MM.1S (cell line): ENCODE results near the gene CPXM2.

Experiments
- DNase-seq: peaks from one replicate; pipeline ENCODE4 v3.0.0-alpha.2; 2015
- H2AFZ ChIP-seq: fragments of 300-600 bp; sonication (generic); 2 replicates; pipeline ENCODE4 v1.6.0; 2016; ENCODE audit warnings: antibody characterized with exemption, low read length
- H3F3A ChIP-seq: fragments of 300-600 bp; sonication (generic); 2 replicates; pipeline ENCODE4 v1.6.1; 2016; ENCODE audit warnings: mild to moderate bottlenecking, antibody characterized with exemption, low read length, moderate library complexity, mixed read lengths; ENCODE audit not compliant: insufficient read depth
- H3K27ac ChIP-seq: fragments of 300-600 bp; sonication (generic); 2 replicates; pipeline ENCODE4 v1.5.1; 2016; ENCODE audit warnings: mild to moderate bottlenecking, low read length
- H3K27me3 ChIP-seq: fragments of 300-600 bp; sonication (generic); replicated peaks from 2 replicates; pipeline ENCODE4 v1.6.0; 2016; ENCODE audit warnings: low read length; ENCODE audit not compliant: insufficient read depth
- H3K36me3 ChIP-seq: fragments of 300-600 bp; sonication (generic); replicated peaks from 2 replicates; pipeline ENCODE4 v1.6.1; 2016; ENCODE audit warnings: mild to moderate bottlenecking, low read length, mixed read lengths; ENCODE audit not compliant: insufficient read depth
- H3K4me1 ChIP-seq: fragments of 300-600 bp; sonication (generic); 2 replicates; pipeline ENCODE4 v1.6.1; 2016; ENCODE audit warnings: low read length, mixed read lengths
- H3K4me2 ChIP-seq: fragments of 300-600 bp; sonication (generic); 2 replicates; pipeline ENCODE4 v1.6.0; 2016; ENCODE audit warnings: low read depth, low read length
- H3K4me3 ChIP-seq: fragments of 300-600 bp; sonication (generic); 2 replicates; pipeline ENCODE4 v1.5.1; 2016; ENCODE audit warnings: low read length, mixed read lengths
- H3K79me2 ChIP-seq: fragments of 300-600 bp; sonication (generic); 2 replicates; pipeline ENCODE4 v1.6.1; 2016; ENCODE audit warnings: mixed run types, low read length, mixed read lengths
- H3K9ac ChIP-seq: fragments of 300-600 bp; sonication (generic); 2 replicates; pipeline ENCODE4 v1.6.1; 2016; ENCODE audit warnings: low read length, mixed read lengths
- H3K9me2 ChIP-seq: fragments of 300-600 bp; sonication (generic); replicated peaks from 2 replicates; pipeline ENCODE4 v1.6.1; 2016; ENCODE audit warnings: mild to moderate bottlenecking, low read length, mixed read lengths; ENCODE audit not compliant: insufficient read depth
- H3K9me3 ChIP-seq: fragments of 300-600 bp; sonication (generic); replicated peaks from 2 replicates; pipeline ENCODE4 v1.6.1; 2016; ENCODE audit warnings: mild to moderate bottlenecking, low read length, mixed read lengths; ENCODE audit not compliant: insufficient read depth
- H4K20me1 ChIP-seq: fragments of 300-600 bp; sonication (generic); 2 replicates; pipeline ENCODE4 v1.6.1; 2016; ENCODE audit warnings: mild to moderate bottlenecking, low read length, moderate library complexity, mixed read lengths; ENCODE audit not compliant: insufficient read depth
- EZH2 ChIP-seq: fragments of 300-600 bp; sonication (generic); optimal IDR thresholded peaks from 2 replicates; pipeline ENCODE3; 2017; ENCODE audit warnings: low read depth, mild to moderate bottlenecking, antibody characterized with exemption, low read length, mixed read lengths
- EZH2phosphoT487 ChIP-seq: fragments of 300-600 bp; sonication (generic); IDR thresholded peaks from 2 replicates; pipeline ENCODE4 v1.6.1; 2018; ENCODE audit warnings: antibody characterized with exemption, low read length
- TF ChIP-seq, protein P1 (sequence below): fragments of 300-600 bp; sonication (generic); IDR thresholded peaks from 2 replicates; pipeline ENCODE4 v1.5.1; 2016; ENCODE audit warnings: antibody characterized with exemption, low read length, mixed read lengths

Gene CPXM2

GRCh38 chr10:123804716-123805115 lies 86.9 kb downstream of the CPXM2 start:
- TF ChIP-seq, protein P1, sequence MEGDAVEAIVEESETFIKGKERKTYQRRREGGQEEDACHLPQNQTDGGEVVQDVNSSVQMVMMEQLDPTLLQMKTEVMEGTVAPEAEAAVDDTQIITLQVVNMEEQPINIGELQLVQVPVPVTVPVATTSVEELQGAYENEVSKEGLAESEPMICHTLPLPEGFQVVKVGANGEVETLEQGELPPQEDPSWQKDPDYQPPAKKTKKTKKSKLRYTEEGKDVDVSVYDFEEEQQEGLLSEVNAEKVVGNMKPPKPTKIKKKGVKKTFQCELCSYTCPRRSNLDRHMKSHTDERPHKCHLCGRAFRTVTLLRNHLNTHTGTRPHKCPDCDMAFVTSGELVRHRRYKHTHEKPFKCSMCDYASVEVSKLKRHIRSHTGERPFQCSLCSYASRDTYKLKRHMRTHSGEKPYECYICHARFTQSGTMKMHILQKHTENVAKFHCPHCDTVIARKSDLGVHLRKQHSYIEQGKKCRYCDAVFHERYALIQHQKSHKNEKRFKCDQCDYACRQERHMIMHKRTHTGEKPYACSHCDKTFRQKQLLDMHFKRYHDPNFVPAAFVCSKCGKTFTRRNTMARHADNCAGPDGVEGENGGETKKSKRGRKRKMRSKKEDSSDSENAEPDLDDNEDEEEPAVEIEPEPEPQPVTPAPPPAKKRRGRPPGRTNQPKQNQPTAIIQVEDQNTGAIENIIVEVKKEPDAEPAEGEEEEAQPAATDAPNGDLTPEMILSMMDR = no peak
- TF ChIP-seq EZH2 (no peak), EZH2phosphoT487 (no peak)
- Histone ChIP-seq H3K27ac (no peak overlapping the region), H3K27me3 (no peaks in the 10 kb centered on the region), H3K4me3 (no peak overlapping the region), H3K79me2 (no peaks in the 10 kb centered on the region), H2AFZ (no peak overlapping the region), H3K36me3 (no peaks in the 10 kb centered on the region), H3K9me2 (no peaks in the 10 kb centered on the region), H3K9ac (no peak overlapping the region), H3K4me1 (no peaks in the 10 kb centered on the region), H3F3A (no peaks in the 10 kb centered on the region), H3K4me2 (no peak overlapping the region), H3K9me3 (no peaks in the 10 kb centered on the region), H4K20me1 (no peaks in the 10 kb centered on the region)
- no peak for DNase-seq

- no peaks in the 10 kb centered on the region for H3K36me3 ChIP-seq
- DNase-seq = no peak
- no peaks in the 10 kb centered on the region for H3K27me3 ChIP-seq
Observed at GRCh38 chr10:123800821-123801220, 90.8 kb downstream of the CPXM2 start.

DNA sequence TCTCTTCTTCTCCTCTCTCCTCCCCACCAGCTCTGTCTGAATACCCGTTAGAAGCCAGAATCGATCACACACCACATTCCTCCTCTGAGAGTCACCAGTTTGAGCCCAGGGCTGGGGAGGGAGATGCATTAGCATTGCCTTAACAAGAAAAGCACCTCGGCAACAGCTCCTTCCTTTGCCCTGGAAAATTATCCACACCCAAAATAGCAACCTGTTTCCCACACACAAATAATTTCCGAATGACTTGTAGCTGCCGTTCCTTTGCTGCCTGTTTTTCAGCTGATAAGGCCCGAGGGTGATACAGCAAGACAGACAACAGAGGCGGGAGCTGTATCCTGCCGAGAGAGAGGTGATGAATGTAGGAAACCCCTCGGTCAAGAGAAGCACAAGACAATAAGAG lies 91.3 kb downstream of the CPXM2 start:
- Histone ChIP-seq H4K20me1 (no peaks in the 10 kb centered on the region), H3K4me1 (no peaks in the 10 kb centered on the region), H3K4me2 (no peak overlapping the region), H3K27me3 (no peaks in the 10 kb centered on the region), H3K9me3 (no peaks in the 10 kb centered on the region), H3K36me3 (no peaks in the 10 kb centered on the region), H2AFZ (no peak overlapping the region), H3K9ac (no peak overlapping the region), H3K27ac (no peak overlapping the region), H3K79me2 (no peaks in the 10 kb centered on the region), H3K9me2 (no peaks in the 10 kb centered on the region), H3K4me3 (no peak overlapping the region), H3F3A (no peaks in the 10 kb centered on the region)
- TF ChIP-seq EZH2phosphoT487 (no peak), EZH2 (no peak)
- TF ChIP-seq, protein P1 = no peak
- no peak for DNase-seq

More at GRCh38 chr10:123800821-123801220, 90.8 kb downstream of the CPXM2 start:
- H2AFZ ChIP-seq = no peak overlapping the region
- no peak overlapping the region for H3K4me3 ChIP-seq
- H3K79me2 ChIP-seq = no peaks in the 10 kb centered on the region
- H4K20me1 ChIP-seq = no peaks in the 10 kb centered on the region
- no peaks in the 10 kb centered on the region for H3F3A ChIP-seq
- H3K4me2 ChIP-seq = no peak overlapping the region
- no peak overlapping the region for H3K9ac ChIP-seq
- H3K9me2 ChIP-seq = no peaks in the 10 kb centered on the region
- no peaks in the 10 kb centered on the region for H3K9me3 ChIP-seq
- no peak for TF ChIP-seq EZH2phosphoT487
- no peak for TF ChIP-seq EZH2
- TF ChIP-seq, protein P1 = no peak
- no peak overlapping the region for H3K27ac ChIP-seq
- H3K4me1 ChIP-seq = no peaks in the 10 kb centered on the region
